CD14-positive monocyte (primary cell): ENCODE data around the gene CDKAL1. TPM values are rescaled to one million over a fixed set of nuclear protein-coding genes. Genes with fewer than 3 reads are reported as not detected.

ENCODE experiments used
- DNase-seq, 3 donors: peaks; one replicate each; pipeline ENCODE4 v3.0.0-alpha.2; 2011 to 2022
- H2AFZ ChIP-seq: 2 replicates; pipeline ENCODE4 v1.6.0; 2012; ENCODE audit warnings: mild to moderate bottlenecking, low read depth, low read length, inconsistent platforms; ENCODE audit not compliant: insufficient read depth, poor library complexity, severe bottlenecking
- H3K27ac ChIP-seq, 2 donors: 1 replicate in 1 of 2; 2 replicates in 1 of 2; pipeline ENCODE4 v1.5.1; 2012 to 2013; ENCODE audit warnings: low read length in 2 of 2, control low read depth in 1 of 2, inconsistent platforms in 1 of 2, low read depth in 1 of 2, mild to moderate bottlenecking in 1 of 2
- H3K27me3 ChIP-seq, 2 donors: one replicate each; pipeline versions ENCODE4 v1.6.0 to v1.6.1; 2011 to 2013; ENCODE audit warnings: low read length in 2 of 2; ENCODE audit not compliant: control insufficient read depth in 2 of 2, insufficient read depth in 2 of 2
- H3K36me3 ChIP-seq, 2 donors: replicated peaks in 1 of 2; 1 replicate in 1 of 2; 2 replicates in 1 of 2; pipeline versions ENCODE4 v1.5.1 to v1.6.1; 2012 to 2013; ENCODE audit warnings: low read length in 2 of 2, control low read depth in 1 of 2, inconsistent platforms in 1 of 2, mild to moderate bottlenecking in 1 of 2; ENCODE audit not compliant: insufficient read depth in 2 of 2, control insufficient read depth in 1 of 2
- H3K4me1 ChIP-seq, 2 donors: 1 replicate in 1 of 2; 2 replicates in 1 of 2; pipeline versions ENCODE4 v1.5.1 to v1.6.1; 2012 to 2013; ENCODE audit warnings: low read length in 2 of 2, control low read depth in 1 of 2, inconsistent platforms in 1 of 2, mild to moderate bottlenecking in 1 of 2, moderate library complexity in 1 of 2; ENCODE audit not compliant: insufficient read depth in 2 of 2, control insufficient read depth in 1 of 2
- H3K4me2 ChIP-seq: replicated peaks from 2 replicates; pipeline ENCODE3; 2012; ENCODE audit warnings: low read length, moderate library complexity, mild to moderate bottlenecking; ENCODE audit not compliant: poor library complexity, severe bottlenecking; ENCODE audit errors: extremely low read depth
- H3K4me3 ChIP-seq, 3 experiments: fragments of 200-600 bp in 1 of 3; sonication (generic) in 1 of 3; replicated peaks in 1 of 3; 1 replicate in 2 of 3; 2 replicates in 1 of 3; pipeline ENCODE4 v1.5.1; 2011 to 2013; ENCODE audit warnings: low read length in 3 of 3, mild to moderate bottlenecking in 3 of 3, control low read depth in 2 of 3, low read depth in 2 of 3, inconsistent platforms in 1 of 3, moderate library complexity in 1 of 3
- H3K79me2 ChIP-seq: 2 replicates; pipeline ENCODE4 v1.6.0; 2012; ENCODE audit warnings: mild to moderate bottlenecking, control low read depth, inconsistent platforms, low read length, moderate library complexity; ENCODE audit not compliant: insufficient read depth
- H3K9ac ChIP-seq: 2 replicates; pipeline ENCODE4 v1.6.0; 2017; ENCODE audit warnings: low read length, mild to moderate bottlenecking; ENCODE audit not compliant: insufficient read depth, poor library complexity, severe bottlenecking
- H3K9me3 ChIP-seq, 2 donors: replicated peaks in 1 of 2; 1 replicate in 1 of 2; 2 replicates in 1 of 2; pipeline versions ENCODE4 v1.5.1 to v1.6.1; 2012 to 2013; ENCODE audit warnings: low read length in 2 of 2, control low read depth in 1 of 2; ENCODE audit not compliant: control insufficient read depth in 1 of 2, insufficient read depth in 1 of 2
- H4K20me1 ChIP-seq: 2 replicates; pipeline ENCODE4 v1.6.0; 2012; ENCODE audit warnings: mild to moderate bottlenecking, low read length, control low read depth, moderate library complexity; ENCODE audit not compliant: insufficient read depth
- H3K27ac Mint-ChIP-seq, 7 donors: one replicate each; pipeline ENCODE4 v1.8.0; 2020; ENCODE audit warnings: mild to moderate bottlenecking in 7 of 7, mixed read lengths in 7 of 7, moderate library complexity in 6 of 7, inconsistent platforms in 2 of 7
- H3K27me3 Mint-ChIP-seq, 3 donors: one replicate each; pipeline ENCODE4 v1.8.0; 2021 to 2022; ENCODE audit warnings: low read depth in 3 of 3, mild to moderate bottlenecking in 3 of 3, mixed read lengths in 3 of 3, moderate library complexity in 3 of 3, inconsistent platforms in 1 of 3
- H3K36me3 Mint-ChIP-seq, 2 donors: one replicate each; pipeline ENCODE4 v1.8.0; 2020; ENCODE audit warnings: mixed read lengths in 2 of 2, inconsistent platforms in 1 of 2, mild to moderate bottlenecking in 1 of 2
- H3K4me1 Mint-ChIP-seq: one replicate; pipeline ENCODE4 v1.8.0; 2020; ENCODE audit warnings: mild to moderate bottlenecking, mixed read lengths
- H3K4me3 Mint-ChIP-seq, 2 donors: one replicate each; pipeline ENCODE4 v1.8.0; 2020; ENCODE audit warnings: mild to moderate bottlenecking in 2 of 2, mixed read lengths in 2 of 2, moderate library complexity in 1 of 2
- H3K9me3 Mint-ChIP-seq, 7 donors: one replicate each; pipeline ENCODE4 v1.8.0; 2020 to 2022; ENCODE audit warnings: mixed read lengths in 7 of 7, mild to moderate bottlenecking in 6 of 7, moderate library complexity in 6 of 7, inconsistent platforms in 2 of 7
- WGBS: methylation state at CpG from one replicate; pipeline ENCODE4 v1.1.5; 2013; ENCODE audit warnings: missing lambda C conversion rate; ENCODE audit not compliant: insufficient coverage; 5-methylcytosine and 5-hydroxymethylcytosine counted together
- intact Hi-C, 2 donors: fragments of 100-400 bp; cut with micrococcal nuclease; formaldehyde crosslinking; loops; one replicate each; pipeline versions ENCODE4 v1.15.0 to v1.15.1; 2023
- polyA plus RNA-seq, 3 donors: library from polyadenylated mRNA; depleted of rRNA in 1 of 3; unstranded in 2 of 3; stranded (reverse) in 1 of 3; fragments of 300-500 nt in 2 of 3; fragments of >200 nt in 1 of 3; fragmentation: Illumina TruSeq in 2 of 3; gene quantifications; 1 replicate in 2 of 3; 2 replicates in 1 of 3; pipeline ENCODE4 v1.2.3, GENCODE V29; 2012 to 2021
- TF ChIP-seq, protein P1 (sequence below): fragments of 200-600 bp; IDR thresholded peaks from one replicate; pipeline ENCODE4 v1.8.0; 2022; ENCODE audit warnings: antibody characterized with exemption, mild to moderate bottlenecking

CDKAL1 gene
- polyA plus RNA-seq, 3 donors = 3.2 to 12.4 (median 8.3) TPM

DNA sequence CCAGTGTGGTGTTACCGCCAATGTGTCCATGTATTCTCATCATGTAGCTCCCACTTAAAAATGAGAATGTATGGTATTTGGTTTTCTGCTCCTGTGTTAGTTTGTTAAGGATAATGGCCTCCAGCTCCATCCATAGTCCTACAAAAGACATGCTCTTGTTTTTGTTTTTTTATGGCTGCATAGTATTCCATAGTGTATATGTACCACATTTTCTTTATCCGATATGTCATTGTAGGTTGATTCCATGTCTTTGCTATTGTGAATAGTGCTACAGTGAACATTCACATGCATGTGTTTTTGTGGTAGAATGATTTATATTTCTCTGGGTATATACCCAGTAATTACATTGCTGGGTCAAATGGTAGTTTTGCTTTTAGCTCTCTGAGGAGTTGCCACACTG, 207.2 kb downstream of the CDKAL1 start:
- Histone ChIP-seq H3K9ac (no peak overlapping the region), H4K20me1 (no peaks in the 10 kb centered on the region), H2AFZ (no peak overlapping the region), H3K79me2 (no peaks in the 10 kb centered on the region), H3K36me3 (peaks cover 0 to 20% of the 10 kb centered on the region in 2 donors), H3K27ac (no peak overlapping the region), H3K4me2 (no peak overlapping the region), H3K27me3 (no peaks in the 10 kb centered on the region), H3K4me3 (no peak overlapping the region), H3K4me1 (no peaks in the 10 kb centered on the region), H3K9me3 (no peaks in the 10 kb centered on the region)
- no CpG with 5 or more reads among the region's 2 CpGs for WGBS
- H3K27ac Mint-ChIP-seq = peak overlapping the region in 1 of 7 donors; percentile 15
- peaks cover 21 to 26% of the 10 kb centered on the region in 2 donors for H3K36me3 Mint-ChIP-seq
- no peaks in the 10 kb centered on the region for H3K4me1 Mint-ChIP-seq
- H3K27me3 Mint-ChIP-seq = no peaks in the 10 kb centered on the region
- no peak for DNase-seq
- H3K9me3 Mint-ChIP-seq = peaks cover 0 to 5% (median 3%) of the 10 kb centered on the region in 7 donors
- TF ChIP-seq, protein P1, sequence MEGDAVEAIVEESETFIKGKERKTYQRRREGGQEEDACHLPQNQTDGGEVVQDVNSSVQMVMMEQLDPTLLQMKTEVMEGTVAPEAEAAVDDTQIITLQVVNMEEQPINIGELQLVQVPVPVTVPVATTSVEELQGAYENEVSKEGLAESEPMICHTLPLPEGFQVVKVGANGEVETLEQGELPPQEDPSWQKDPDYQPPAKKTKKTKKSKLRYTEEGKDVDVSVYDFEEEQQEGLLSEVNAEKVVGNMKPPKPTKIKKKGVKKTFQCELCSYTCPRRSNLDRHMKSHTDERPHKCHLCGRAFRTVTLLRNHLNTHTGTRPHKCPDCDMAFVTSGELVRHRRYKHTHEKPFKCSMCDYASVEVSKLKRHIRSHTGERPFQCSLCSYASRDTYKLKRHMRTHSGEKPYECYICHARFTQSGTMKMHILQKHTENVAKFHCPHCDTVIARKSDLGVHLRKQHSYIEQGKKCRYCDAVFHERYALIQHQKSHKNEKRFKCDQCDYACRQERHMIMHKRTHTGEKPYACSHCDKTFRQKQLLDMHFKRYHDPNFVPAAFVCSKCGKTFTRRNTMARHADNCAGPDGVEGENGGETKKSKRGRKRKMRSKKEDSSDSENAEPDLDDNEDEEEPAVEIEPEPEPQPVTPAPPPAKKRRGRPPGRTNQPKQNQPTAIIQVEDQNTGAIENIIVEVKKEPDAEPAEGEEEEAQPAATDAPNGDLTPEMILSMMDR = no peak
- H3K4me3 Mint-ChIP-seq = no peak overlapping the region
- intact Hi-C loops = no loop called here

DNA sequence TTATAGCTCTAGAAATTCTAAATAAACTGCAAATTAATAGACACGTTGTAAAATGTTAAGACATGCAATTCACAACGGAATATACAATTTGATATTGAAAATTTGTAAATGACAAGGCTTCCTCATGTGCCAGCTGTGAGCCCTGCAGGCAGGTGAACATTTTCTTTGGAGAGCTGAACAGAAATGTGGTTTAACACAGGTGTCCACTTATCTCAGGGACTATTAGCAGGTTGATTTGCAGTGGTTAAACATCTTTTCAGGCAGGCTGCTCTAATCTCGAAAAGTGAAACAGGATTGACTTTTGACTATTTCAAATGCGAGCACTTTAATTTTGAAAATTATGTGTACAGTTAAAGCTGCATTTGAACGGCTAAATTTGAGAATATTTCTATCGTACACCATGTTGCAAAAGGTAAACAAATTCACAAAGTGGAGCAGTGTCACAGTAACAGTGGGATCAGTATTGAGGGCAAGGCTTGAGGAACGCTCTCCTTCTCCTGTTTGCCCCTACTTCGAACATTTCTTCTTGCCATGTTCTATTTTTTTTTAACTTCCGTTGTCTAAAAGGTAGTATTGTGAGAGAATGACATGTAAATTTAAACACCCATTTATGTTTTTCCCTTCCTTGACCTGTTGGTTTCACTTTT, 210.8 kb downstream of the CDKAL1 start:
- no peaks in the 10 kb centered on the region for H3K27me3 Mint-ChIP-seq
- no peaks in the 10 kb centered on the region for H3K79me2 ChIP-seq
- no peak overlapping the region for H3K4me3 Mint-ChIP-seq
- TF ChIP-seq, protein P1 = no peak
- H3K9ac ChIP-seq = no peak overlapping the region
- no peaks in the 10 kb centered on the region for H3K27me3 ChIP-seq
- peaks cover 0 to 7% (median 3%) of the 10 kb centered on the region in 7 donors for H3K9me3 Mint-ChIP-seq
- no peak overlapping the region for H2AFZ ChIP-seq
- no peak for DNase-seq
- intact Hi-C loops = no loop called here
- H3K4me1 ChIP-seq = no peaks in the 10 kb centered on the region
- no peaks in the 10 kb centered on the region for H3K9me3 ChIP-seq
- no peaks in the 10 kb centered on the region for H3K4me1 Mint-ChIP-seq
- H3K27ac ChIP-seq = no peak overlapping the region
- 100% methylated on average over 2 of the region's 9 CpGs for WGBS
- peaks cover 19 to 23% of the 10 kb centered on the region in 2 donors for H3K36me3 Mint-ChIP-seq
- H4K20me1 ChIP-seq = no peaks in the 10 kb centered on the region
- H3K36me3 ChIP-seq = peaks cover 0 to 12% of the 10 kb centered on the region in 2 donors
- no peak overlapping the region for H3K27ac Mint-ChIP-seq
- H3K4me3 ChIP-seq = no peak overlapping the region
- H3K4me2 ChIP-seq = no peak overlapping the region
